Endothelial cell (in vitro differentiated cells): ENCODE data around the gene RAB5A. TPM values are rescaled to one million over a fixed set of nuclear protein-coding genes. Genes with fewer than 3 reads are reported as not detected.
"Not testable (repeated sequence)": the region's sequence is repeated elsewhere in the genome, so short reads cannot be mapped to it uniquely, and the experiment has no call there.

Experiments used
- DNase-seq: peaks from one replicate; pipeline ENCODE4 v3.0.0; 2021; ENCODE audit warnings: low spot score
- H3K27ac Mint-ChIP-seq: one replicate; pipeline ENCODE4 v1.8.0; 2021; ENCODE audit warnings: mixed read lengths, inconsistent platforms; ENCODE audit not compliant: unreplicated experiment
- H3K27me3 Mint-ChIP-seq: one replicate; pipeline ENCODE4 v1.8.0; 2021; ENCODE audit warnings: mild to moderate bottlenecking, moderate library complexity, mixed read lengths, inconsistent platforms; ENCODE audit not compliant: unreplicated experiment
- H3K36me3 Mint-ChIP-seq: one replicate; pipeline ENCODE4 v1.8.0; 2021; ENCODE audit warnings: mild to moderate bottlenecking, low read depth, mixed read lengths, inconsistent platforms; ENCODE audit not compliant: unreplicated experiment
- H3K4me1 Mint-ChIP-seq: one replicate; pipeline ENCODE4 v1.8.0; 2021; ENCODE audit warnings: mild to moderate bottlenecking, mixed read lengths, inconsistent platforms; ENCODE audit not compliant: unreplicated experiment
- H3K4me3 Mint-ChIP-seq: one replicate; pipeline ENCODE4 v1.8.0; 2021; ENCODE audit warnings: mild to moderate bottlenecking, mixed read lengths, inconsistent platforms; ENCODE audit not compliant: unreplicated experiment
- H3K9me3 Mint-ChIP-seq: one replicate; pipeline ENCODE4 v1.8.0; 2021; ENCODE audit warnings: mixed read lengths, inconsistent platforms; ENCODE audit not compliant: unreplicated experiment
- CTCF ChIP-seq: fragments of 200-600 bp; sonication (generic); IDR thresholded peaks from one replicate; pipeline ENCODE4 v1.5.0; 2021; ENCODE audit warnings: antibody characterized with exemption; ENCODE audit not compliant: unreplicated experiment
- total RNA-seq: library from RNA; stranded (reverse); fragmentation: NEBNext Ultra II Directional; extraction: Animal tissue kit (Norgen Biotek cat#: 25700); gene quantifications from one replicate; pipeline ENCODE4 v1.2.1, GENCODE V29; 2021; ENCODE audit not compliant: unreplicated experiment

Gene RAB5A
- total RNA-seq, 1 donor from 2014 or later: 84.5 TPM

GRCh38 chr3:20007960-20008359 lies 61.1 kb downstream of the RAB5A start:
- Mint-ChIP-seq H3K9me3 (no peaks in the 10 kb centered on the region), H3K36me3 (no peaks in the 10 kb centered on the region), H3K4me3 (no peak overlapping the region), H3K27ac (no peak overlapping the region), H3K27me3 (peaks cover 2% of the 10 kb centered on the region), H3K4me1 (no peaks in the 10 kb centered on the region)
- no peak for DNase-seq
- no peak for TF ChIP-seq CTCF

- no peak overlapping the region for H3K27ac Mint-ChIP-seq
Observed at GRCh38 chr3:20008646-20009045, 61.7 kb downstream of the RAB5A start.

GRCh38 chr3:20012164-20012563 lies 65.3 kb downstream of the RAB5A start, which contains the start of gene PP2D1:
PP2D1 (minus strand) TSS chr3:20012264; CDS start chr3:20012072, 192 bp downstream.
- Mint-ChIP-seq H3K27me3 (no peaks in the 10 kb centered on the region), H3K4me1 (no peaks in the 10 kb centered on the region), H3K27ac (no peak within 1 kb of the TSS), H3K9me3 (no peaks in the 10 kb centered on the region), H3K4me3 (no peak within 1 kb of the TSS), H3K36me3 (no peaks in the 10 kb centered on the region)
- no peak for TF ChIP-seq CTCF
- no peak for DNase-seq

More at GRCh38 chr3:20008646-20009045, 61.7 kb downstream of the RAB5A start:
- no peak for TF ChIP-seq CTCF
- no peaks in the 10 kb centered on the region for H3K9me3 Mint-ChIP-seq
- DNase-seq: no peak
- peaks cover 2% of the 10 kb centered on the region for H3K27me3 Mint-ChIP-seq
- no peaks in the 10 kb centered on the region for H3K4me1 Mint-ChIP-seq
- no peak overlapping the region for H3K4me3 Mint-ChIP-seq
- no peaks in the 10 kb centered on the region for H3K36me3 Mint-ChIP-seq

- H3K27me3 Mint-ChIP-seq: no peaks in the 10 kb centered on the region
- TF ChIP-seq CTCF: no peak
- H3K36me3 Mint-ChIP-seq: no peaks in the 10 kb centered on the region
- H3K4me1 Mint-ChIP-seq: no peaks in the 10 kb centered on the region
- H3K27ac Mint-ChIP-seq: no peak overlapping the region
- no peak for DNase-seq
- no peaks in the 10 kb centered on the region for H3K9me3 Mint-ChIP-seq
- no peak overlapping the region for H3K4me3 Mint-ChIP-seq
Observed at GRCh38 chr3:20013396-20013795, 66.5 kb downstream of the RAB5A start.

- H3K36me3 Mint-ChIP-seq: no peaks in the 10 kb centered on the region
- H3K9me3 Mint-ChIP-seq: no peaks in the 10 kb centered on the region
- H3K27ac Mint-ChIP-seq: no peak overlapping the region
- no peaks in the 10 kb centered on the region for H3K27me3 Mint-ChIP-seq
- DNase-seq: no peak
- no peak for TF ChIP-seq CTCF
- H3K4me3 Mint-ChIP-seq: no peak overlapping the region
- H3K4me1 Mint-ChIP-seq: no peaks in the 10 kb centered on the region
Observed at GRCh38 chr3:20015525-20015924, 68.6 kb downstream of the RAB5A start.

GRCh38 chr3:20016076-20016475 lies 69.2 kb downstream of the RAB5A start:
- H3K4me3 Mint-ChIP-seq, H3K4me1 Mint-ChIP-seq, H3K9me3 Mint-ChIP-seq, H3K27me3 Mint-ChIP-seq, DNase-seq, H3K36me3 Mint-ChIP-seq, H3K27ac Mint-ChIP-seq: not testable (repeated sequence)
